Measurements from ENCODE around the gene ATRNL1. TPM values are rescaled to one million over a fixed set of nuclear protein-coding genes. Genes with fewer than 3 reads are reported as not detected.
A peak's percentile ranks its signal among the peaks of the same experiment; 100 is the strongest.

The ATRNL1 gene
- total RNA-seq, 1 experiment from 2014 or later = not detected

GRCh38 chr10:115945701-115946445 is 852.7 kb downstream of the ATRNL1 start:
- CTCF ChIA-PET = interaction anchor here (0.6 to 1.5 kb wide), 2 partner anchors 82 to 193 kb away, joined by 3 to 4 read pairs; no protein-coding TSS in a partner anchor
- peaks cover 5% of the 10 kb centered on the region for H3K4me1 Mint-ChIP-seq (ENCODE audit: insufficient read depth, unreplicated experiment)
- POLR2A ChIA-PET = interaction anchor here (0.8 kb wide), 1 partner anchor 193 kb away, joined by 3 read pairs; no protein-coding TSS in a partner anchor

DNA sequence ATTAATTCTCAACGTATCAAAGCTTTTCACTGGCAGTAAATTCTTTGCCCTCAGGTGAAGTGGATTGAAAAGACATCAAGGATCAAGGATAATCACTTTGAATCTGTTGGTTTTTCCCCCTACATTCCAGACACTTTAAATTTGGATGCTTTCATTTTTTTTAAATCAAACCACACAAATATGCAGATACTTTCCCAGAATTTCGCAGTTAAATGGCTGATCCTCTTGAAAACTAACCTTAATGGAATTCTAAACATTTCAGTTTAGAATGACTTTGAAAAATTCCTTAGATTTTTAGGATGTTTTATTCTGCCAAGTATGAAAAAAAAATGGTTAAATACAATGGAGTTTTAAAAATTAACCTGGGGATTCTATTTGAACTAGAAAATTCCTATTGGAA is 853.9 kb downstream of the ATRNL1 start:
- intact Hi-C loops (cut with micrococcal nuclease) = loop anchor here (5.0 kb wide), 3 partner anchors 150 to 340 kb away; no protein-coding TSS in a partner anchor
- TF ChIP-seq, protein P1, sequence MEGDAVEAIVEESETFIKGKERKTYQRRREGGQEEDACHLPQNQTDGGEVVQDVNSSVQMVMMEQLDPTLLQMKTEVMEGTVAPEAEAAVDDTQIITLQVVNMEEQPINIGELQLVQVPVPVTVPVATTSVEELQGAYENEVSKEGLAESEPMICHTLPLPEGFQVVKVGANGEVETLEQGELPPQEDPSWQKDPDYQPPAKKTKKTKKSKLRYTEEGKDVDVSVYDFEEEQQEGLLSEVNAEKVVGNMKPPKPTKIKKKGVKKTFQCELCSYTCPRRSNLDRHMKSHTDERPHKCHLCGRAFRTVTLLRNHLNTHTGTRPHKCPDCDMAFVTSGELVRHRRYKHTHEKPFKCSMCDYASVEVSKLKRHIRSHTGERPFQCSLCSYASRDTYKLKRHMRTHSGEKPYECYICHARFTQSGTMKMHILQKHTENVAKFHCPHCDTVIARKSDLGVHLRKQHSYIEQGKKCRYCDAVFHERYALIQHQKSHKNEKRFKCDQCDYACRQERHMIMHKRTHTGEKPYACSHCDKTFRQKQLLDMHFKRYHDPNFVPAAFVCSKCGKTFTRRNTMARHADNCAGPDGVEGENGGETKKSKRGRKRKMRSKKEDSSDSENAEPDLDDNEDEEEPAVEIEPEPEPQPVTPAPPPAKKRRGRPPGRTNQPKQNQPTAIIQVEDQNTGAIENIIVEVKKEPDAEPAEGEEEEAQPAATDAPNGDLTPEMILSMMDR (IDR thresholded peaks at IDR 0.05; ENCODE audit: unreplicated experiment) = no peak
- no peak for DNase-seq (ENCODE audit: unreplicated experiment)
- CTCF ChIA-PET = interaction anchor here (0.7 to 1.3 kb wide), 2 partner anchors 16 to 316 kb away, joined by 3 read pairs; no protein-coding TSS in a partner anchor
- Mint-ChIP-seq H3K27ac (ENCODE audit: low read depth, unreplicated experiment) (no peak overlapping the region), H3K4me1 (ENCODE audit: insufficient read depth, unreplicated experiment) (peaks cover 14% of the 10 kb centered on the region), H3K4me3 (ENCODE audit: unreplicated experiment) (no peak overlapping the region), H3K9me3 (ENCODE audit: unreplicated experiment) (no peaks in the 10 kb centered on the region), H3K36me3 (ENCODE audit: insufficient read depth, unreplicated experiment) (no peaks in the 10 kb centered on the region), H3K27me3 (ENCODE audit: insufficient read depth, unreplicated experiment) (no peaks in the 10 kb centered on the region)
- BruUV-seq (replicated peaks) = no TSS peak
- POLR2A ChIA-PET = interaction anchor here (0.7 to 1.2 kb wide), 2 partner anchors 329 to 1117 kb away, joined by 3 read pairs; no protein-coding TSS in a partner anchor

More at GRCh38 chr10:115945701-115946445, 852.7 kb downstream of the ATRNL1 start:
- H3K27me3 Mint-ChIP-seq (ENCODE audit: insufficient read depth, unreplicated experiment) = no peaks in the 10 kb centered on the region
- no peaks in the 10 kb centered on the region for H3K36me3 Mint-ChIP-seq (ENCODE audit: insufficient read depth, unreplicated experiment)
- intact Hi-C loops (cut with micrococcal nuclease) = loop anchor here (5.0 kb wide), 3 partner anchors 149 to 341 kb away; no protein-coding TSS in a partner anchor
- no TSS peak for BruUV-seq (replicated peaks)
- H3K9me3 Mint-ChIP-seq (ENCODE audit: unreplicated experiment) = no peaks in the 10 kb centered on the region
- TF ChIP-seq, protein P1 (IDR thresholded peaks at IDR 0.05; ENCODE audit: unreplicated experiment) = no peak
- no peak overlapping the region for H3K27ac Mint-ChIP-seq (ENCODE audit: low read depth, unreplicated experiment)
- no peak for DNase-seq (ENCODE audit: unreplicated experiment)
- no peak overlapping the region for H3K4me3 Mint-ChIP-seq (ENCODE audit: unreplicated experiment)

- Mint-ChIP-seq H3K9me3 (ENCODE audit: unreplicated experiment) (no peaks in the 10 kb centered on the region), H3K4me1 (ENCODE audit: insufficient read depth, unreplicated experiment) (peaks cover 14% of the 10 kb centered on the region), H3K27ac (ENCODE audit: low read depth, unreplicated experiment) (no peak overlapping the region), H3K27me3 (ENCODE audit: insufficient read depth, unreplicated experiment) (no peaks in the 10 kb centered on the region), H3K4me3 (ENCODE audit: unreplicated experiment) (no peak overlapping the region), H3K36me3 (ENCODE audit: insufficient read depth, unreplicated experiment) (no peaks in the 10 kb centered on the region)
- no TSS peak for BruUV-seq (replicated peaks)
- TF ChIP-seq, protein P1 (IDR thresholded peaks at IDR 0.05; ENCODE audit: unreplicated experiment) = peak; percentile 26
- peak; percentile 37 for DNase-seq (ENCODE audit: unreplicated experiment)
- POLR2A ChIA-PET = no interaction called here
- CTCF ChIA-PET = interaction anchor here (0.5 to 2.0 kb wide), 14 partner anchors 9 to 340 kb away, joined by 3 to 12 read pairs (median 3); no protein-coding TSS in a partner anchor
- intact Hi-C loops (cut with micrococcal nuclease) = loop anchor here (5.0 kb wide), 3 partner anchors 151 to 339 kb away; no protein-coding TSS in a partner anchor
Measured at GRCh38 chr10:115948465-115948864, 855.3 kb downstream of the ATRNL1 start.

- no peaks in the 10 kb centered on the region for H3K9me3 Mint-ChIP-seq (ENCODE audit: unreplicated experiment)
- no peak for DNase-seq (ENCODE audit: unreplicated experiment)
- TF ChIP-seq, protein P1 (IDR thresholded peaks at IDR 0.05; ENCODE audit: unreplicated experiment) = no peak
- no TSS peak for BruUV-seq (replicated peaks)
- POLR2A ChIA-PET = no interaction called here
- no peaks in the 10 kb centered on the region for H3K27me3 Mint-ChIP-seq (ENCODE audit: insufficient read depth, unreplicated experiment)
- intact Hi-C loops (cut with micrococcal nuclease) = loop anchor here (5.0 kb wide), 3 partner anchors 152 to 338 kb away; no protein-coding TSS in a partner anchor
- CTCF ChIA-PET = interaction anchor here (0.5 to 2.0 kb wide), 12 partner anchors 8 to 339 kb away, joined by 3 to 12 read pairs (median 4); no protein-coding TSS in a partner anchor
- no peak overlapping the region for H3K4me3 Mint-ChIP-seq (ENCODE audit: unreplicated experiment)
- H3K4me1 Mint-ChIP-seq (ENCODE audit: insufficient read depth, unreplicated experiment) = peaks cover 14% of the 10 kb centered on the region
- H3K27ac Mint-ChIP-seq (ENCODE audit: low read depth, unreplicated experiment) = no peak overlapping the region
- no peaks in the 10 kb centered on the region for H3K36me3 Mint-ChIP-seq (ENCODE audit: insufficient read depth, unreplicated experiment)
Measured at GRCh38 chr10:115949282-115949844, 856.2 kb downstream of the ATRNL1 start.
